HCT116 (cell line): ENCODE results near the gene LIN9. TPM values are rescaled to one million over a fixed set of nuclear protein-coding genes. Genes with fewer than 3 reads are reported as not detected.

Source experiments
- ATAC-seq: fragments of 200-7000 bp; cut with Tn5 transposase; 2 replicates; pipeline ENCODE4 v1.9.1; 2020; ENCODE audit warnings: mild to moderate bottlenecking, moderate library complexity
- BruUV-seq: library from RNA; stranded (reverse); fragments of 400-500 nt; replicated peaks from 2 replicates; lab custom pipeline; 2021; lab: Mats Ljungman, UMichigan
- CTCF ChIA-PET: fragments of 300-600 bp; sonication (Branson Sonifier 250); formaldehyde crosslinking; loops from one replicate; lab custom pipeline; 2021; ENCODE audit warnings: antibody characterized with exemption; lab: Charles Lee
- POLR2A ChIA-PET: fragments of 300-600, 350-600 bp; sonication (Branson Sonifier 250); formaldehyde crosslinking; loops from one replicate; lab custom pipeline; 2021; ENCODE audit warnings: antibody characterized with exemption; lab: Charles Lee
- RAD21 ChIA-PET, 2 experiments: fragments of 300-600 bp; sonication (Branson Sonifier 250); formaldehyde crosslinking; loops; one replicate each; lab custom pipeline; 2023; ENCODE audit warnings: low total read pairs in 2 of 2; ENCODE audit not compliant: uncharacterized antibody in 2 of 2, unreplicated experiment in 2 of 2, low non-redundant PET in 1 of 2; lab: Charles Lee
- DNase-seq: peaks from one replicate; pipeline ENCODE4 v3.0.0-alpha.2; 2010; ENCODE audit warnings: low read depth, low spot score
- H2AFZ ChIP-seq: fragments of 200-600 bp; shearing (Covaris generic), sonication (generic); 2 replicates; pipeline ENCODE4 v1.6.1; 2017; ENCODE audit warnings: low read depth, mixed run types, mixed read lengths, antibody characterized with exemption, low read length; ENCODE audit not compliant: poor library complexity, severe bottlenecking
- H3K27ac ChIP-seq: 2 replicates; pipeline ENCODE4 v1.5.1; 2012; ENCODE audit warnings: low read depth, low read length
- H3K27me3 ChIP-seq: fragments of 200-600 bp; sonication (generic); 2 replicates; pipeline ENCODE4 v1.6.1; 2016; ENCODE audit warnings: mixed run types, low read length, mixed read lengths; ENCODE audit not compliant: insufficient read depth
- H3K36me3 ChIP-seq, 2 experiments: fragments of 200-500 bp in 1 of 2; fragments of 200-600 bp in 1 of 2; sonication (Bioruptor generic) in 1 of 2; sonication (generic) in 1 of 2; 2 replicates each; pipeline versions ENCODE4 v1.5.1 to v1.6.1; 2014 to 2016; ENCODE audit warnings: low read length in 2 of 2, inconsistent platforms in 1 of 2, mixed read lengths in 1 of 2, mixed run types in 1 of 2; ENCODE audit not compliant: insufficient read depth in 2 of 2, control insufficient read depth in 1 of 2
- H3K4me1 ChIP-seq, 2 experiments: fragments of 200-600 bp in 1 of 2; sonication (generic) in 1 of 2; 2 replicates each; pipeline versions ENCODE4 v1.5.1 to v1.6.1; 2012 to 2017; ENCODE audit warnings: low read length in 2 of 2, inconsistent platforms in 1 of 2, mild to moderate bottlenecking in 1 of 2, mixed read lengths in 1 of 2, mixed run types in 1 of 2, moderate library complexity in 1 of 2; ENCODE audit not compliant: insufficient read depth in 2 of 2, control insufficient read depth in 1 of 2
- H3K4me2 ChIP-seq: fragments of 200-600 bp; sonication (generic); 2 replicates; pipeline ENCODE4 v1.6.1; 2017; ENCODE audit warnings: mixed run types, low read length, mixed read lengths
- H3K4me3 ChIP-seq, 2 experiments: fragments of 200-600 bp in 1 of 2; sonication (generic) in 1 of 2; replicated peaks in 1 of 2; 2 replicates each; pipeline ENCODE4 v1.5.1; 2011 to 2016; ENCODE audit warnings: low read length in 2 of 2, control low read depth in 1 of 2, low read depth in 1 of 2, mild to moderate bottlenecking in 1 of 2, mixed read lengths in 1 of 2, mixed run types in 1 of 2
- H3K79me2 ChIP-seq: fragments of 200-600 bp; sonication (generic); 2 replicates; pipeline ENCODE4 v1.6.1; 2017; ENCODE audit warnings: mild to moderate bottlenecking, mixed run types, low read length, moderate library complexity, mixed read lengths; ENCODE audit not compliant: insufficient read depth
- H3K9ac ChIP-seq: fragments of 200-600 bp; sonication (generic); 2 replicates; pipeline ENCODE4 v1.6.1; 2016; ENCODE audit warnings: low read length, mixed read lengths
- H3K9me2 ChIP-seq: fragments of 200-600 bp; sonication (generic), shearing (Covaris generic); 2 replicates; pipeline ENCODE4 v1.6.1; 2017; ENCODE audit warnings: mixed run types, mild to moderate bottlenecking, moderate library complexity; ENCODE audit not compliant: insufficient read depth
- H3K9me3 ChIP-seq, 2 experiments: fragments of 200-500 bp in 1 of 2; fragments of 200-600 bp in 1 of 2; sonication (Bioruptor generic) in 1 of 2; sonication (generic) in 1 of 2; 2 replicates each; pipeline ENCODE4 v1.6.1; 2014 to 2017; ENCODE audit warnings: low read length in 2 of 2, mixed read lengths in 2 of 2, inconsistent platforms in 1 of 2, low read depth in 1 of 2, mild to moderate bottlenecking in 1 of 2, mixed run types in 1 of 2, moderate library complexity in 1 of 2; ENCODE audit not compliant: control insufficient read depth in 1 of 2, insufficient read depth in 1 of 2
- H4K20me1 ChIP-seq: fragments of 200-600 bp; sonication (generic), shearing (Covaris generic); 2 replicates; pipeline ENCODE4 v1.6.1; 2017; ENCODE audit warnings: mixed run types, mild to moderate bottlenecking, moderate library complexity; ENCODE audit not compliant: insufficient read depth
- ATF3 ChIP-seq: IDR thresholded peaks from 2 replicates; pipeline ENCODE4 v1.6.1; 2012
- CBX3 ChIP-seq: IDR thresholded peaks from 2 replicates; pipeline ENCODE4 v1.6.1; 2012; ENCODE audit warnings: low read depth
- CTCF ChIP-seq, 3 experiments: fragments of 200-600 bp in 1 of 3; sonication (generic) in 1 of 3; IDR thresholded peaks in 2 of 3; conservative IDR thresholded peaks in 1 of 3; 2 replicates each; pipeline ENCODE4 v1.5.1; 2012 to 2017; ENCODE audit warnings: low read depth in 2 of 3, low read length in 2 of 3, antibody characterized with exemption in 1 of 3, borderline replicate concordance in 1 of 3, control low read depth in 1 of 3, mild to moderate bottlenecking in 1 of 3, mixed read lengths in 1 of 3, mixed run types in 1 of 3, moderate library complexity in 1 of 3; ENCODE audit not compliant: insufficient read depth in 1 of 3
- EGR1 ChIP-seq: IDR thresholded peaks from 2 replicates; pipeline ENCODE4 v1.6.1; 2012; ENCODE audit warnings: low read depth
- ELF1 ChIP-seq: IDR thresholded peaks from 2 replicates; pipeline ENCODE4 v1.6.1; 2012; ENCODE audit warnings: low read depth, borderline replicate concordance
- POLR2A ChIP-seq: IDR thresholded peaks from 2 replicates; pipeline ENCODE4 v1.7.0; 2011; ENCODE audit warnings: borderline replicate concordance; ENCODE audit not compliant: insufficient read depth, insufficient read length; ENCODE audit errors: extremely low read depth
- POLR2AphosphoS5 ChIP-seq: IDR thresholded peaks from 2 replicates; pipeline ENCODE4 v1.6.1; 2011; ENCODE audit warnings: mild to moderate bottlenecking, low read depth, low read length, moderate library complexity
- RAD21 ChIP-seq: IDR thresholded peaks from 2 replicates; pipeline ENCODE4 v1.6.1; 2012; ENCODE audit warnings: low read depth, mild to moderate bottlenecking
- TCF7L2 ChIP-seq: IDR thresholded peaks from 2 replicates; pipeline ENCODE4 v1.7.0; 2011; ENCODE audit warnings: borderline replicate concordance, inconsistent platforms; ENCODE audit not compliant: insufficient read depth, insufficient read length; ENCODE audit errors: extremely low read depth
- ZFX ChIP-seq: fragments of 450-650 bp; IDR thresholded peaks from 2 replicates; pipeline ENCODE4 v1.6.1; 2017
- intact Hi-C: fragments of 100-400 bp; cut with micrococcal nuclease; formaldehyde crosslinking; loops from 2 replicates; pipeline ENCODE4 v1.10.0; 2022
- total RNA-seq: library from RNA; stranded (reverse); gene quantifications from one replicate; pipeline ENCODE4 v1.2.1, GENCODE V29; 2021; ENCODE audit not compliant: unreplicated experiment

The LIN9 gene
- total RNA-seq, 1 experiment from 2014 or later = 9.3 TPM

- no peak for TF ChIP-seq ATF3
Observed at GRCh38 chr1:226357416-226357815, 48.5 kb upstream of the LIN9 start (continued).

- Histone ChIP-seq H3K9me2 (no peaks in the 10 kb centered on the region), H3K27me3 (no peaks in the 10 kb centered on the region), H3K4me2 (no peak overlapping the region), H3K27ac (no peak overlapping the region), H3K79me2 (no peaks in the 10 kb centered on the region), H3K36me3 (peaks cover 6 to 11% of the 10 kb centered on the region in 2 experiments; a peak in 2 of 4 replicates), H3K4me1 (no peaks in the 10 kb centered on the region), H4K20me1 (no peaks in the 10 kb centered on the region), H2AFZ (no peak overlapping the region), H3K4me3 (no peak overlapping the region), H3K9ac (no peak overlapping the region), H3K9me3 (no peaks in the 10 kb centered on the region)
- DNase-seq (no peak), ATAC-seq (no peak)
- POLR2A ChIA-PET = no interaction called here
- CTCF ChIA-PET = no interaction called here
- TF ChIP-seq ZFX (no peak), POLR2A (no peak), POLR2AphosphoS5 (no peak), EGR1 (no peak), ELF1 (no peak)
- RAD21 ChIA-PET = no interaction called here
- intact Hi-C loops = no loop called here
- no TSS peak for BruUV-seq
Observed at GRCh38 chr1:226355669-226356551, 46.9 kb upstream of the LIN9 start.

GRCh38 chr1:226355016-226355415 is 46.1 kb upstream of the LIN9 start:
- H3K27ac ChIP-seq = no peak overlapping the region
- no peaks in the 10 kb centered on the region for H3K79me2 ChIP-seq
- H3K4me2 ChIP-seq = no peak overlapping the region
- no peaks in the 10 kb centered on the region for H3K9me3 ChIP-seq
- peaks cover 5 to 11% of the 10 kb centered on the region in 2 experiments; a peak in 2 of 4 replicates for H3K36me3 ChIP-seq
- RAD21 ChIA-PET = no interaction called here
- intact Hi-C loops = no loop called here
- no peak for ATAC-seq
- POLR2A ChIA-PET = no interaction called here
- H2AFZ ChIP-seq = no peak overlapping the region
- no peaks in the 10 kb centered on the region for H3K9me2 ChIP-seq
- no peaks in the 10 kb centered on the region for H4K20me1 ChIP-seq
- DNase-seq = no peak
- CTCF ChIA-PET = no interaction called here
- H3K9ac ChIP-seq = no peak overlapping the region
- no peak overlapping the region for H3K4me3 ChIP-seq
- no peaks in the 10 kb centered on the region for H3K27me3 ChIP-seq
- no TSS peak for BruUV-seq
- no peak for TF ChIP-seq RAD21
- TF ChIP-seq CTCF (IDR thresholded peaks at IDR 0.05 in 2 of 3, conservative IDR thresholded peaks at IDR 0.05 in 1 of 3; ENCODE audit: borderline replicate concordance in 1 of 3, insufficient read depth in 1 of 3, low read depth in 2 of 3, low read length in 2 of 3) = no peak
- TF ChIP-seq CBX3 = no peak
- TF ChIP-seq TCF7L2 = no peak
- H3K4me1 ChIP-seq = no peaks in the 10 kb centered on the region
